GM23248 (cell line): ENCODE measurements around the gene SLC8A1. TPM values are rescaled to one million over a fixed set of nuclear protein-coding genes. Genes with fewer than 3 reads are reported as not detected.

Experiments
- DNase-seq: peaks from one replicate; pipeline ENCODE4 v3.0.0-alpha.2; 2015
- H2AFZ ChIP-seq: fragments of 200-600 bp; sonication (generic); 2 replicates; pipeline ENCODE4 v1.6.1; 2016; ENCODE audit warnings: antibody characterized with exemption
- H3F3A ChIP-seq: fragments of 200-600 bp; sonication (generic); 2 replicates; pipeline ENCODE4 v1.6.1; 2016; ENCODE audit warnings: mild to moderate bottlenecking, antibody characterized with exemption, mixed run types; ENCODE audit not compliant: insufficient read depth
- H3K27ac ChIP-seq: fragments of 200-600 bp; sonication (generic); 2 replicates; pipeline ENCODE4 v1.5.1; 2016; ENCODE audit warnings: mild to moderate bottlenecking
- H3K27me3 ChIP-seq: fragments of 200-600 bp; sonication (generic); replicated peaks from 2 replicates; pipeline ENCODE4 v1.6.1; 2016; ENCODE audit warnings: mild to moderate bottlenecking; ENCODE audit not compliant: insufficient read depth
- H3K36me3 ChIP-seq: fragments of 200-600 bp; sonication (generic); 2 replicates; pipeline ENCODE4 v1.6.1; 2016; ENCODE audit warnings: low read depth, mild to moderate bottlenecking
- H3K4me1 ChIP-seq: fragments of 200-600 bp; sonication (generic); 2 replicates; pipeline ENCODE4 v1.6.1; 2016; ENCODE audit warnings: mild to moderate bottlenecking; ENCODE audit not compliant: insufficient read depth
- H3K4me2 ChIP-seq: fragments of 200-600 bp; sonication (generic); one replicate; pipeline ENCODE4 v1.6.1; 2016; ENCODE audit warnings: mild to moderate bottlenecking; ENCODE audit not compliant: unreplicated experiment
- H3K4me3 ChIP-seq: fragments of 200-600 bp; sonication (generic); 2 replicates; pipeline ENCODE4 v1.5.1; 2016; ENCODE audit warnings: mild to moderate bottlenecking
- H3K79me2 ChIP-seq: fragments of 200-600 bp; sonication (generic); 2 replicates; pipeline ENCODE4 v1.6.1; 2016; ENCODE audit warnings: mild to moderate bottlenecking; ENCODE audit not compliant: insufficient read depth
- H3K9ac ChIP-seq: fragments of 200-600 bp; sonication (generic); 2 replicates; pipeline ENCODE4 v1.6.1; 2016; ENCODE audit warnings: mild to moderate bottlenecking
- H3K9me2 ChIP-seq: fragments of 200-600 bp; sonication (generic); 2 replicates; pipeline ENCODE4 v1.6.1; 2016; ENCODE audit warnings: mixed run types, mild to moderate bottlenecking, moderate library complexity; ENCODE audit not compliant: insufficient read depth
- H3K9me3 ChIP-seq: fragments of 200-600 bp; sonication (generic); one replicate; pipeline ENCODE4 v1.6.1; 2017; ENCODE audit warnings: low read depth
- H4K20me1 ChIP-seq: fragments of 200-600 bp; sonication (generic); 2 replicates; pipeline ENCODE4 v1.6.0; 2016; ENCODE audit not compliant: insufficient read depth
- EZH2 ChIP-seq: fragments of 200-600 bp; sonication (generic); IDR thresholded peaks from 2 replicates; pipeline ENCODE4 v1.6.1; 2018; ENCODE audit warnings: antibody characterized with exemption, mild to moderate bottlenecking; ENCODE audit not compliant: insufficient read depth, poor library complexity, severe bottlenecking
- EZH2phosphoT487 ChIP-seq: fragments of 200-600 bp; sonication (generic); IDR thresholded peaks from 2 replicates; pipeline ENCODE4 v1.6.1; 2018; ENCODE audit warnings: antibody characterized with exemption, moderate library complexity, mild to moderate bottlenecking, low read depth; ENCODE audit not compliant: insufficient read depth
- WGBS, 2 experiments: methylation state at CpG; one replicate each; pipeline ENCODE4 v1.1.6; 2015 to 2017; ENCODE audit warnings: low lambda C conversion rate in 2 of 2, low coverage in 1 of 2; ENCODE audit errors: missing lambda C conversion rate in 2 of 2; 5-methylcytosine and 5-hydroxymethylcytosine counted together
- in situ Hi-C: fragments of 300-500 bp; cut with MboI; formaldehyde crosslinking; loops from 2 replicates; pipeline ENCODE4 v1.15.0; 2020
- polyA plus RNA-seq: library from polyadenylated mRNA; unstranded; fragments of >200 nt; fragmentation: Nextera tagmentation; extraction: Ambion mirVana; gene quantifications from 2 replicates; pipeline ENCODE4 v1.2.1, GENCODE V29; 2016
- total RNA-seq: library from RNA; depleted of rRNA; stranded (reverse); fragments of >200 nt; shearing (Covaris generic); gene quantifications from 2 replicates; pipeline ENCODE4 v1.2.3, GENCODE V29; 2014

SLC8A1 gene
- total and polyA plus RNA-seq, 2 experiments from 2014 or later = 13.8 to 83.4 TPM

- H3K27ac ChIP-seq = no peak overlapping the region
- H3F3A ChIP-seq = peaks cover 35% of the 10 kb centered on the region; the same call in 1 of the 2 replicates
- no peaks in the 10 kb centered on the region for H3K9me2 ChIP-seq
- H3K9ac ChIP-seq = no peak overlapping the region
- peaks cover 14% of the 10 kb centered on the region; the same call in 1 of the 2 replicates for H3K36me3 ChIP-seq
- no peaks in the 10 kb centered on the region for H4K20me1 ChIP-seq
- no peak overlapping the region for H2AFZ ChIP-seq
- H3K27me3 ChIP-seq = no peaks in the 10 kb centered on the region
- peak; percentile 5 for DNase-seq
- peaks cover 34% of the 10 kb centered on the region for H3K4me1 ChIP-seq
- 82 to 84% methylated on average over 1 of the region's 1 CpG for WGBS, 2 experiments
- H3K9me3 ChIP-seq = peaks cover 6% of the 10 kb centered on the region
- 0 out of 2 replicates have a peak, but pooled peaks cover 4% of the 10 kb centered on the region for H3K79me2 ChIP-seq
- TF ChIP-seq EZH2phosphoT487 (no peak), EZH2 (no peak)
- no peak overlapping the region for H3K4me3 ChIP-seq
- H3K4me2 ChIP-seq = no peak overlapping the region
- in situ Hi-C loops = no loop called here
Observed at GRCh38 chr2:40316620-40317019, 135.3 kb downstream of the SLC8A1 start.

- no peak overlapping the region for H3K4me3 ChIP-seq
- peaks cover 34% of the 10 kb centered on the region for H3K4me1 ChIP-seq
- H3K9me3 ChIP-seq = peaks cover 6% of the 10 kb centered on the region
- H3F3A ChIP-seq = peaks cover 35% of the 10 kb centered on the region; the same call in 1 of the 2 replicates
- DNase-seq = peak; percentile 82
- no peak overlapping the region for H3K9ac ChIP-seq
- H3K27ac ChIP-seq = peak overlapping the region; percentile 6; the same call in 1 of the 2 replicates
- H3K36me3 ChIP-seq = peaks cover 14% of the 10 kb centered on the region; the same call in 1 of the 2 replicates
- no peak for TF ChIP-seq EZH2phosphoT487
- no peak for TF ChIP-seq EZH2
- 0 out of 2 replicates have a peak, but pooled peaks cover 4% of the 10 kb centered on the region for H3K79me2 ChIP-seq
- in situ Hi-C loops = no loop called here
- no peak overlapping the region for H3K4me2 ChIP-seq
- no peaks in the 10 kb centered on the region for H3K9me2 ChIP-seq
- no peaks in the 10 kb centered on the region for H3K27me3 ChIP-seq
- no peak overlapping the region for H2AFZ ChIP-seq
- WGBS, 2 experiments = 25 to 30% methylated on average over 2 of the region's 2 CpGs
- H4K20me1 ChIP-seq = no peaks in the 10 kb centered on the region
Observed at GRCh38 chr2:40315683-40316082, 136.2 kb downstream of the SLC8A1 start.

DNA sequence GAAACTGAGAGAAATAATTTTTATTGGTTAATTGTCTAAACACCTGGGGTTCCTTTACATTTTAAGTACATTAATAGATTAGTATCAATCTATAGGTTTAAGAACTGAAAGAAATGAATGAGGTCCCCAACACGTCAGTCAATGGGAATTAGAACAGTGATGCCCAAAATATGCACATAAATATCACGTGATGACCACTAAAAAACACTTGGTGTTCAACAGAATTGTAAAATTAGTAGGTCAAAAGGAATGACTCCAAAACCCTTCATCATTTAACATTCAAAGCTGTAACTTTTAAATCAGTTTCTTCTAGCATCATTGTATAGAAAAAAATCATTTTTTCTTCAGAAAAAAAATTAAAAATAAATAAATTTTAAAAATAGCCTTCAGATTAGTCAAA is 140.9 kb downstream of the SLC8A1 start:
- in situ Hi-C loops = no loop called here

DNA sequence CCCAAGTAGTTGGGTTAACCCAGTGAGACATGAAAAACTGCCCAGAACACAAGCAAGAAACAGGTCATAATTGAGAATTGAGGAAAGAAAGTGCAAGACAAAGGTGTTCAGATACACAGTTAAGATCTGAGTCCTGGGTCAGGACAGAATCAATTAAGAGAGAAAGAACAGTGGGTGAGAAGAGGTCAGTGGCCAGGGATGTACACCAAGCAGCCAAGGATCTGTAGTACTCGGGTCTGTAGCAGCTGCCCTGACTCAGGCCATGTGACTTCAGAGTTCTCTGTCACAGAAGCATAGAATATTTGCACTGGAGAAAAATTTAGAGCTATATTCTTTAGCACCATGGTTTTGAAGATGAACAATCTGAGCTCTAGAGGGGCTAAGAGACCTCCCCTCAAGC is 141.6 kb downstream of the SLC8A1 start:
- WGBS, 2 experiments = 57 to 90% methylated on average over 1 of the region's 1 CpG
- peaks cover 7% of the 10 kb centered on the region; the same call in 1 of the 2 replicates for H3F3A ChIP-seq
- H2AFZ ChIP-seq = no peak overlapping the region
- no peaks in the 10 kb centered on the region for H4K20me1 ChIP-seq
- no peaks in the 10 kb centered on the region for H3K9me2 ChIP-seq
- H3K36me3 ChIP-seq = peaks cover 14% of the 10 kb centered on the region; the same call in 1 of the 2 replicates
- in situ Hi-C loops = no loop called here
- H3K79me2 ChIP-seq = no peaks in the 10 kb centered on the region
- TF ChIP-seq EZH2phosphoT487 (no peak), EZH2 (no peak)
- no peak for DNase-seq
- H3K27me3 ChIP-seq = no peaks in the 10 kb centered on the region
- H3K27ac ChIP-seq = no peak overlapping the region
- H3K9ac ChIP-seq = no peak overlapping the region
- H3K4me3 ChIP-seq = no peak overlapping the region
- H3K4me1 ChIP-seq = peaks cover 2% of the 10 kb centered on the region
- H3K9me3 ChIP-seq = peaks cover 6% of the 10 kb centered on the region
- H3K4me2 ChIP-seq = no peak overlapping the region

More for the DNA sequence above, 140.9 kb downstream of the SLC8A1 start:
- no peaks in the 10 kb centered on the region for H3K9me2 ChIP-seq
- H3K36me3 ChIP-seq = peaks cover 14% of the 10 kb centered on the region; the same call in 1 of the 2 replicates
- H3K4me3 ChIP-seq = no peak overlapping the region
- H3F3A ChIP-seq = peaks cover 14% of the 10 kb centered on the region; the same call in 1 of the 2 replicates
- no peaks in the 10 kb centered on the region for H4K20me1 ChIP-seq
- H3K27ac ChIP-seq = no peak overlapping the region
- TF ChIP-seq EZH2 = no peak
- TF ChIP-seq EZH2phosphoT487 = no peak
- no peak overlapping the region for H3K4me2 ChIP-seq
- H2AFZ ChIP-seq = no peak overlapping the region
- no peak overlapping the region for H3K9ac ChIP-seq
- DNase-seq = no peak
- peaks cover 9% of the 10 kb centered on the region for H3K4me1 ChIP-seq
- no peaks in the 10 kb centered on the region for H3K27me3 ChIP-seq
- no peaks in the 10 kb centered on the region for H3K79me2 ChIP-seq
- 75 to 78% methylated on average over 2 of the region's 2 CpGs for WGBS, 2 experiments
- peaks cover 6% of the 10 kb centered on the region for H3K9me3 ChIP-seq

GRCh38 chr2:40304340-40304739 is 147.6 kb downstream of the SLC8A1 start:
- no peaks in the 10 kb centered on the region for H4K20me1 ChIP-seq
- H3K27ac ChIP-seq = no peak overlapping the region
- H3K9ac ChIP-seq = no peak overlapping the region
- peaks cover 12% of the 10 kb centered on the region; the same call in 1 of the 2 replicates for H3K4me1 ChIP-seq
- H3K9me3 ChIP-seq = no peaks in the 10 kb centered on the region
- H3K36me3 ChIP-seq = no peaks in the 10 kb centered on the region
- TF ChIP-seq EZH2 (no peak), EZH2phosphoT487 (no peak)
- WGBS, 2 experiments = 46 to 51% methylated on average over 8 of the region's 8 CpGs
- H3K9me2 ChIP-seq = no peaks in the 10 kb centered on the region
- H3K27me3 ChIP-seq = no peaks in the 10 kb centered on the region
- H2AFZ ChIP-seq = no peak overlapping the region
- DNase-seq = peak; percentile 49
- no peaks in the 10 kb centered on the region for H3F3A ChIP-seq
- in situ Hi-C loops = no loop called here
- H3K4me2 ChIP-seq = no peak overlapping the region
- H3K4me3 ChIP-seq = no peak overlapping the region
- H3K79me2 ChIP-seq = no peaks in the 10 kb centered on the region
